ENCODE results near the gene APBA2.
"Not testable (repeated sequence)": the region's sequence is repeated elsewhere in the genome, so short reads cannot be mapped to it uniquely, and the experiment has no call there.

Gene APBA2

DNA sequence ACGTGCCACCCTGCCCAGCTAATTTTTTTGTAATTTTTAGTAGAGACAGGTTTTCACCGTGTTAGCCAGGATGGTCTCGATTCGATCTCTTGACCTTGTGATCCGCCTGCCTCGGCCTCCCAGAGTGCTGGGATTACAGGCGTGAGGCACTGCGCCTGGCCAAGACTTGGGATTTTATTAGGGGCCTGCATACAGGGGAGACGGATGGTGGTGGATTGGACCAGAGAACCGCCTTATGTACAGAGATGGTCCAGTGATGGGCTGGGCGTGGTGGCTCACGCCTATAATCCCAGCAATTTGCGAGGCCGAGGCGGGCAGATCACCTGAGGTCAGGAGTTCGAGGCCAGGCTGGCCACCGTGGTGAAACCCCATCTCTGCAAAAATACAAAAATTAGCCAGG is 139.6 kb downstream of the APBA2 start:
- H3K36me3 ChIP-seq (ENCODE audit: control insufficient read depth, insufficient read depth, low read length); H3K27me3 ChIP-seq (replicated peaks; ENCODE audit: control insufficient read depth, insufficient read depth, low read length, poor library complexity, severe bottlenecking); H3K9me3 ChIP-seq (ENCODE audit: control insufficient read depth, low read length); H3K4me3 ChIP-seq (ENCODE audit: insufficient read depth, low read depth, low read length, poor library complexity, severe bottlenecking); DNase-seq; H3K4me1 ChIP-seq (ENCODE audit: control insufficient read depth, insufficient read depth, low read length, poor library complexity, severe bottlenecking); H3K27ac ChIP-seq (ENCODE audit: insufficient read depth, low read length, poor library complexity, severe bottlenecking): not testable (repeated sequence)

DNA sequence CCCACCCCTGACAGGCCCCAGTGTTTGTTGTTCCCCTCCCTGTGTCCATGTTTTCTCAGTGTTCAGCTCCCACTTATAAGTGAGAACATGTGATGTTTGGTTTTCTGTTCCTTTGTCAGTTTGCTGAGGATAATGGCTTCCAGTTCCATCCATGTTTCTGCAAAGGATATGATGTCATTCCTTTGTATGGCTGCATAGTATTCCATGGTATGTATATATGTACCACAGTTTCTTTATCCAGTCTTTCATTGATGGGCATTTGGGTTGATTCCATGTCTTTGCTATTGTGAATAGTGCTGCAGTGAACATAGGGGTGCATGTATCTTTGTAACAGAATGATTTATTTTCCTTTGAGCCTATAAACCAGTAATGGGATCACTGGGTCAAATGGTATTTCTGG is 142.4 kb downstream of the APBA2 start:
- not testable (repeated sequence) for H3K36me3 ChIP-seq (ENCODE audit: control insufficient read depth, insufficient read depth, low read length); H3K27ac ChIP-seq (ENCODE audit: insufficient read depth, low read length, poor library complexity, severe bottlenecking); H3K4me1 ChIP-seq (ENCODE audit: control insufficient read depth, insufficient read depth, low read length, poor library complexity, severe bottlenecking); H3K4me3 ChIP-seq (ENCODE audit: insufficient read depth, low read depth, low read length, poor library complexity, severe bottlenecking); DNase-seq; H3K27me3 ChIP-seq (replicated peaks; ENCODE audit: control insufficient read depth, insufficient read depth, low read length, poor library complexity, severe bottlenecking); H3K9me3 ChIP-seq (ENCODE audit: control insufficient read depth, low read length)

DNA sequence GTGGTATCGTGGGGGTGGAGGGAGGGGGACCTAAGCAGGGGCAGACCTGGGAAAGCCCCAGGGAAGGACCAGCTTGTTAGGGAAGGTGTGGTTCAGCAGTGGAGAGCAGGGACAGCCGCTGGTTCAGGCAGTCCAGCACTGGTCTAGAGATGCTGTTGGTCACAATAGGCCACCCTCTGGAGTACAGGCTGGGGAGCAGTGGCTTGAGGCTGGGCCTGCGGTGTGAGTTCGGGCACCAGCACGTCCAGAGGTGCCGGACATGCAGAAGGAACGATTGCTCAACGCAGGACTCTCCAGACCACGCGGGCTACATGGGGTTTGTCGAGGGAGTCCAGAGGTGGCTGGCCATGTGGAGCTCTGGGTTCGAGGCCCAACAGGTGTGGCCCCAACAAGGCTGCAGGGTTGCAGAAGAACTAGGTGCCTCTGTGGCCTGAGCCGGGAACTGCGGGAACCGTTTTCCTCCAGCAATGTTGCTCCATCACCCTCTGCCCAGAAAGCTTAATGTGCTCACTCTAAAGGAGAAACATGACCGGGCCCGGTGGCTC is 143.9 kb downstream of the APBA2 start:
- Histone ChIP-seq H3K4me1 (ENCODE audit: control insufficient read depth, insufficient read depth, low read length, poor library complexity, severe bottlenecking) (no peaks in the 10 kb centered on the region), H3K4me3 (ENCODE audit: insufficient read depth, low read depth, low read length, poor library complexity, severe bottlenecking) (no peak overlapping the region), H3K9me3 (ENCODE audit: control insufficient read depth, low read length) (no peaks in the 10 kb centered on the region), H3K27me3 (replicated peaks; ENCODE audit: control insufficient read depth, insufficient read depth, low read length, poor library complexity, severe bottlenecking) (no peaks in the 10 kb centered on the region), H3K36me3 (ENCODE audit: control insufficient read depth, insufficient read depth, low read length) (no peaks in the 10 kb centered on the region), H3K27ac (ENCODE audit: insufficient read depth, low read length, poor library complexity, severe bottlenecking) (no peak overlapping the region)
- no peak for DNase-seq

DNA sequence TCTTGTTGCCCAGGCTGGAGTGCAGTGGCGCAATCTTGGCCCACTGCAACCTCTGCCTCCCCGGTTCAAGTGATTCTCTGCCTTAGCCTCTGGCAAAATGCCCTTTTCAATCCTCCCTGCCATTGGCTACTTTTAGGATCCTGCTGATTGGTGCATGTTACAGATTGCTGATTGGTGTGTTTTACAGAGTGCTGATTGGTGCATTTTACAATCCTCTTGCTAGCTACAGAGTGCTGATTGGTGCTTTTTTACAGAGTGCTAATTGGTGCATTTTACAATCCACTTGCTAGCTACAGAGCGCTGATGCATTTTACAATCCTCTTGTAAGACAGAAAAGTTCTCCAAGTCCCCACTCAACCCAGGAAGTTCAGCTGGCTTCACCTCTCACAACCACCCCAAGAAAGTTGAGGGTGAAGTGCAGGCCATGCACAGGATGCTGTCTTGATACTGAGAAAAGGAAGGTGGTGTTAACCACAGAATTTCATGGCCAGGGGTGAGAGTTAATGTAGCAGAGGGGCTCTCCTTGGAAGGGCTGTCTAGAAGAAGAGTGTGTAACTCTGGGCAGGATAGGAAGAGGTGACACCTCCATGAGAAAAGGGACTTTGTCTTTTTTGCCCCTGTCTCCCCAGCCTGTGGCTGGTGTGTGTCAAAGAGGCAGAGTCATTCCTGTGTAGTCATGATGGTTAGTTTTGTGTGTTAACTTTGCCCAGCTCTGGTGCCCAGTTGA is 145.9 kb downstream of the APBA2 start:
- Histone ChIP-seq H3K9me3 (ENCODE audit: control insufficient read depth, low read length) (no peaks in the 10 kb centered on the region), H3K4me1 (ENCODE audit: control insufficient read depth, insufficient read depth, low read length, poor library complexity, severe bottlenecking) (no peaks in the 10 kb centered on the region), H3K27ac (ENCODE audit: insufficient read depth, low read length, poor library complexity, severe bottlenecking) (no peak overlapping the region), H3K36me3 (ENCODE audit: control insufficient read depth, insufficient read depth, low read length) (no peaks in the 10 kb centered on the region), H3K27me3 (replicated peaks; ENCODE audit: control insufficient read depth, insufficient read depth, low read length, poor library complexity, severe bottlenecking) (no peaks in the 10 kb centered on the region), H3K4me3 (ENCODE audit: insufficient read depth, low read depth, low read length, poor library complexity, severe bottlenecking) (no peak overlapping the region)
- DNase-seq = no peak

DNA sequence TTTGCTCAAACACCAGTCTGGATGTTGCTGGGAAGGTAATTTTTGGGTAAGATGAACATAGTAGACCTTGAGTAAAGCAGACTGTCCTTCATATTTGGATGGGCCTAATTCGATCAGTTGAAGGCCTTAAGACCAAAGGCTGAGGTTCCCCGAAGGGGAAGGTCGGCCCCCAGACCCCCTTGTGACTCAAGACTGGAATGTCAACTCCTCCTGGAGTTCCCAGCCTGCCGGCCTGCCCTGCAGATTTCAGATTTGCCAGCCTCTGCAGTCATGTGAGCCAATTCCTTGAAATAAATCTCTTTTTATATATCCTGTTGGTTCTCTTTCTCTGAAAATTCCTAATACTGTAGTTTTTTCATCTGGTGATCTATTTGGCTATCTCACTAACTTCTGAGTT is 146.5 kb downstream of the APBA2 start:
- no peak overlapping the region for H3K27ac ChIP-seq (ENCODE audit: insufficient read depth, low read length, poor library complexity, severe bottlenecking)
- no peaks in the 10 kb centered on the region for H3K9me3 ChIP-seq (ENCODE audit: control insufficient read depth, low read length)
- H3K4me3 ChIP-seq (ENCODE audit: insufficient read depth, low read depth, low read length, poor library complexity, severe bottlenecking) = no peak overlapping the region
- no peaks in the 10 kb centered on the region for H3K27me3 ChIP-seq (replicated peaks; ENCODE audit: control insufficient read depth, insufficient read depth, low read length, poor library complexity, severe bottlenecking)
- DNase-seq = no peak
- H3K36me3 ChIP-seq (ENCODE audit: control insufficient read depth, insufficient read depth, low read length) = no peaks in the 10 kb centered on the region
- H3K4me1 ChIP-seq (ENCODE audit: control insufficient read depth, insufficient read depth, low read length, poor library complexity, severe bottlenecking) = no peaks in the 10 kb centered on the region

DNA sequence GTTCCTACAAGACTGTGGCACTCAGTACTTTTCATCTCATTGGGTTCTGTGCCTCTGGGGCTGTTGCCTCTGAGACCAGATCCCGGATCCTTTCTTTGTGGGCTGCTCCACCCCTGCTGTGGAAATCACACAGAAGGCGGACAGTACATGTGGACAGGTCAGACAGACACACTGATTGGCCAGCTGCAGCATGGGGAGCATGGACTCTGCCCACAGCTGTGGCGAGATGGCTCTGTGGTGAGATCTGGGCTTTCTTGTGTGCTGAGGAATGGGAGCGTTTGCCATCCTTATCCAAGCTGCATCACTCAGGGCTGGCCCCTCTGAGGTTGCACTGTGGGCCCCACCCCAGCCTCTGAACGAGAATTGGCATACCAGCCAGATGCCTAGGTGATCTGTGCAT is 147.0 kb downstream of the APBA2 start:
- Histone ChIP-seq H3K27ac (ENCODE audit: insufficient read depth, low read length, poor library complexity, severe bottlenecking) (no peak overlapping the region), H3K4me1 (ENCODE audit: control insufficient read depth, insufficient read depth, low read length, poor library complexity, severe bottlenecking) (peaks cover 2% of the 10 kb centered on the region)
- DNase-seq = no peak

DNA sequence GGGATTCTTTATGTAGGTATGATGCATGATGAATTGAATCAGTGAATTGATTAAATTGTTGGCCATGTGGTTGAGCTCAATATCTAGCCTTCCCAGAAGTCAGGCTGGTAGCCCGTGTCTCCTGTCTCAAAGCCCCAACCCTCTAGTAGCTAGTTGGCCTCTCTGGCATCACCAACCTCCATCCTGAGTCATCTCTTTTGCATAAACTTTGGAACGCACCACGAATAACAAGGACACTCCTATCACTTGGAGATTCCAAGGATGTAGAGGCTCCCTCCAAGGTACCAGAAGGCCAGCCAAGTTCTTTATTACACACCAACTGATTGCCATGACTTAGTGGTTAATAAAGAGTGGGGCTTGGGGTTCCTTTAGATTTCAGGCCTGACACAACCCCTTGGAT is 148.4 kb downstream of the APBA2 start:
- Histone ChIP-seq H3K27ac (ENCODE audit: insufficient read depth, low read length, poor library complexity, severe bottlenecking) (no peak overlapping the region), H3K36me3 (ENCODE audit: control insufficient read depth, insufficient read depth, low read length) (no peaks in the 10 kb centered on the region), H3K9me3 (ENCODE audit: control insufficient read depth, low read length) (no peaks in the 10 kb centered on the region), H3K4me1 (ENCODE audit: control insufficient read depth, insufficient read depth, low read length, poor library complexity, severe bottlenecking) (peaks cover 2% of the 10 kb centered on the region), H3K27me3 (replicated peaks; ENCODE audit: control insufficient read depth, insufficient read depth, low read length, poor library complexity, severe bottlenecking) (no peaks in the 10 kb centered on the region), H3K4me3 (ENCODE audit: insufficient read depth, low read depth, low read length, poor library complexity, severe bottlenecking) (no peak overlapping the region)
- no peak for DNase-seq

More for the DNA sequence above, 147.0 kb downstream of the APBA2 start:
- Histone ChIP-seq H3K36me3 (ENCODE audit: control insufficient read depth, insufficient read depth, low read length) (no peaks in the 10 kb centered on the region), H3K9me3 (ENCODE audit: control insufficient read depth, low read length) (no peaks in the 10 kb centered on the region), H3K27me3 (replicated peaks; ENCODE audit: control insufficient read depth, insufficient read depth, low read length, poor library complexity, severe bottlenecking) (no peaks in the 10 kb centered on the region), H3K4me3 (ENCODE audit: insufficient read depth, low read depth, low read length, poor library complexity, severe bottlenecking) (no peak overlapping the region)

DNA sequence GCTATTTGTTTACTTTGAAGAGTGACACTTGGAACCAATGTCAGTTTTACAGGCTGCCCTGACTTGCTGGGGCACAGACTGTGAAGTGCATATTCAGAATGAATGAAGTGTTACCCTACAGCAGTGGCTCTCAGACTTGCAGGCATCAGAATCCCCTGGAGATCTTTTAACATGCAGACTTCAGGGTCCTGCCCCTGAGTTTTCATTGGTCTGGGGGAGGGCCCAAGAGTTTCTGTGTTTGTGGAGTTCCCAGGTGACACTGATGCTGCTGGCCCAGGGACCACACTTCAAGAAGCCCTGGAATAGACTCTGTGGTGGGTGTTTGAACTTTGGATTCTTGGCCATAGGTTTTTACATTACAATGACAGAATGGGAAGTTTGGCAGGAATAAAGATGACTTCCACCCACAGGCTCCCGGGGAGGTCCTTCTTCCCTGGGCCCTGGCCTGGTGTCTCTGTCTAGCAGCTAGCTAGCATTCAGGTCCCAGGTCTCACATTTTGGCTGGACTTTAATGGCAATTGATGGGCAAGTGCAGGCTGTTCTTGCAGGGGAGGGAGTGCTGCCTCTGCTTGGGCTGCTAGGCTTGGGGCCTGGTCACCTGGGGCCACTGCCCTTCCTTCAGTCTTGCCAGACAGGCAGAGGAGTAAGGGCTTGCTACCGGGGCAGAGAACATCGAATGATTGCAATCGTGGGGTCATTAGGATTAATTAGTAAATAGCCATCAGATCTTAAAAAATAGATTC is 149.0 kb downstream of the APBA2 start:
- Histone ChIP-seq H3K27ac (ENCODE audit: insufficient read depth, low read length, poor library complexity, severe bottlenecking) (no peak overlapping the region), H3K36me3 (ENCODE audit: control insufficient read depth, insufficient read depth, low read length) (no peaks in the 10 kb centered on the region), H3K4me1 (ENCODE audit: control insufficient read depth, insufficient read depth, low read length, poor library complexity, severe bottlenecking) (peaks cover 2% of the 10 kb centered on the region), H3K9me3 (ENCODE audit: control insufficient read depth, low read length) (no peaks in the 10 kb centered on the region), H3K27me3 (replicated peaks; ENCODE audit: control insufficient read depth, insufficient read depth, low read length, poor library complexity, severe bottlenecking) (no peaks in the 10 kb centered on the region), H3K4me3 (ENCODE audit: insufficient read depth, low read depth, low read length, poor library complexity, severe bottlenecking) (no peak overlapping the region)
- no peak for DNase-seq

DNA sequence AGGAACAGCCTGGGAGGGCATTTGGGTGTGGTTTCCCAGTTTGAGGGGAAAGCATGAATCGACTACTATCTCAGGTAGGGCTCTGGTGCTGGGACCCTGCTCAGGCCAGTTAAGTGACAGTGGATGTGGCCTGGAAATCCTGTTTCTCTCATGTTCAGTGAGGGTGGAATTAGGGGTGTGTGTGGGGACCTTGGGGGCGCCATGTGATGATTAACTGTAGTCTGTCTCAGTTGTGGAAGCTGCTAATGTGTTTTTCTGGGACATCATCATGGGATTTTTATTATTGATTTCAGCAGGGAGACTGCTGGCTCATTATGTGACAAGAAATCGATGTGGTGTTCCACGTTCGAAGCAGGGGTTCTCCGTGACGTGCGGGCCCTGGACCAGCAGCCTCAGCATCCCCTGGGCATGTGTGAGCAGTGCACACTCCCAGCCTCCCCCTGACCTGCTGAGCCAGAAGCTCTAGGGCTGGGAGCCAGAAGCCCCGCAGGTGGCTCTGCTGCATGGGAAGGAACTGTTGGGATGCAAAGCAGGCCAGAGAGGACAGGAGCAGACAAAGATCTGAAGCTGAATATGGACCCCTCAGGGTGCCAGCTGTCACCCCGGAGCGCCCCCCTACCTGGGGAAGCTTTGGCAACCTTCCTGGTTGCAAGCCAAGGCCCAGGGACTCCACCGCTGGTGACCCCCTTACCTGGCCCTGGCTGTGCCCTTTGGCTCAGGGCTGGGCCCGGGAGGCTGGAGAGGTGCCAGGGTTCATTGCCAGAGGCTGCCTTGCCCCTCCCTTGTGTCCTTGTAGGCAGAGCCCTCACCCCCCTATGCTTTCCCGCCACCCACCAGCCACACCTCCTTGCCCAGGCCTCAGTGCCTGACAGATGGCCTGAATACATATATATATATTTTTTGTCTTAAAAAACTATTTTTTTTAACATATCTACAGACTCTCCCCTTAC is 149.8 kb downstream of the APBA2 start:
- no peak for DNase-seq
- Histone ChIP-seq H3K9me3 (ENCODE audit: control insufficient read depth, low read length) (no peaks in the 10 kb centered on the region), H3K27ac (ENCODE audit: insufficient read depth, low read length, poor library complexity, severe bottlenecking) (no peak overlapping the region), H3K36me3 (ENCODE audit: control insufficient read depth, insufficient read depth, low read length) (no peaks in the 10 kb centered on the region), H3K4me1 (ENCODE audit: control insufficient read depth, insufficient read depth, low read length, poor library complexity, severe bottlenecking) (peaks cover 2% of the 10 kb centered on the region), H3K4me3 (ENCODE audit: insufficient read depth, low read depth, low read length, poor library complexity, severe bottlenecking) (no peak overlapping the region), H3K27me3 (replicated peaks; ENCODE audit: control insufficient read depth, insufficient read depth, low read length, poor library complexity, severe bottlenecking) (no peaks in the 10 kb centered on the region)

Data from effector memory CD4-positive, alpha-beta T cell (primary cell).